Activated naive CD4-positive, alpha-beta T cell treated with anti-CD3 and anti-CD28 coated beads, Interleukin-2, amount 50 U/mL, for 24 hours (primary cell): ENCODE measurements around the gene ARHGEF37.
"Not testable (repeated sequence)": the region's sequence is repeated elsewhere in the genome, so short reads cannot be mapped to it uniquely, and the experiment has no call there.

ENCODE experiments used
- H3K27ac Mint-ChIP-seq: one replicate; pipeline ENCODE4 v1.8.0; 2021; ENCODE audit warnings: mild to moderate bottlenecking, mixed read lengths
- H3K27me3 Mint-ChIP-seq: one replicate; pipeline ENCODE4 v1.8.0; 2021; ENCODE audit warnings: mixed read lengths
- H3K36me3 Mint-ChIP-seq: one replicate; pipeline ENCODE4 v1.8.0; 2021; ENCODE audit warnings: mixed read lengths
- H3K4me1 Mint-ChIP-seq: one replicate; pipeline ENCODE4 v1.8.0; 2021; ENCODE audit warnings: mixed read lengths
- H3K4me3 Mint-ChIP-seq: one replicate; pipeline ENCODE4 v1.8.0; 2021; ENCODE audit warnings: mild to moderate bottlenecking, mixed read lengths
- H3K9me3 Mint-ChIP-seq: one replicate; pipeline ENCODE4 v1.8.0; 2021; ENCODE audit warnings: mixed read lengths

The ARHGEF37 gene

GRCh38 chr5:149552038-149552494, 29.2 kb upstream of the ARHGEF37 start:
- H3K27me3 Mint-ChIP-seq: no peaks in the 10 kb centered on the region
- peaks cover 27% of the 10 kb centered on the region for H3K4me1 Mint-ChIP-seq
- peak overlapping the region; percentile 97 for H3K4me3 Mint-ChIP-seq
- no peaks in the 10 kb centered on the region for H3K9me3 Mint-ChIP-seq
- peaks cover 19% of the 10 kb centered on the region for H3K36me3 Mint-ChIP-seq
- H3K27ac Mint-ChIP-seq: peak overlapping the region; percentile 99

- Mint-ChIP-seq H3K36me3 (peaks cover 16% of the 10 kb centered on the region), H3K27me3 (no peaks in the 10 kb centered on the region), H3K27ac (no peak overlapping the region), H3K9me3 (no peaks in the 10 kb centered on the region), H3K4me3 (no peak overlapping the region), H3K4me1 (peaks cover 22% of the 10 kb centered on the region)
These were observed 28.6 kb upstream of the ARHGEF37 start for GRCh38 chr5:149552553-149553160.

GRCh38 chr5:149559706-149560105, 21.6 kb upstream of the ARHGEF37 start:
- Mint-ChIP-seq H3K4me1 (peaks cover 29% of the 10 kb centered on the region), H3K36me3 (no peaks in the 10 kb centered on the region), H3K4me3 (no peak overlapping the region), H3K27ac (no peak overlapping the region), H3K9me3 (no peaks in the 10 kb centered on the region), H3K27me3 (no peaks in the 10 kb centered on the region)

- H3K27ac Mint-ChIP-seq: peak overlapping the region; percentile 9
These were observed 19.4 kb upstream of the ARHGEF37 start for GRCh38 chr5:149561848-149562247.

GRCh38 chr5:149563466-149563865, 17.8 kb upstream of the ARHGEF37 start:
- Mint-ChIP-seq H3K4me3 (peak overlapping the region; percentile 52), H3K27me3 (no peaks in the 10 kb centered on the region), H3K9me3 (no peaks in the 10 kb centered on the region), H3K27ac (peak overlapping the region; percentile 92), H3K4me1 (peaks cover 29% of the 10 kb centered on the region), H3K36me3 (no peaks in the 10 kb centered on the region)

More at GRCh38 chr5:149561848-149562247, 19.4 kb upstream of the ARHGEF37 start:
- no peaks in the 10 kb centered on the region for H3K9me3 Mint-ChIP-seq
- H3K36me3 Mint-ChIP-seq: no peaks in the 10 kb centered on the region
- H3K27me3 Mint-ChIP-seq: no peaks in the 10 kb centered on the region
- peaks cover 29% of the 10 kb centered on the region for H3K4me1 Mint-ChIP-seq
- H3K4me3 Mint-ChIP-seq: peak overlapping the region; percentile 4

GRCh38 chr5:149564542-149565140, 16.7 kb upstream of the ARHGEF37 start:
- H3K4me3 Mint-ChIP-seq, H3K27me3 Mint-ChIP-seq, H3K36me3 Mint-ChIP-seq, H3K27ac Mint-ChIP-seq, H3K9me3 Mint-ChIP-seq: not testable (repeated sequence)
- peaks cover 29% of the 10 kb centered on the region for H3K4me1 Mint-ChIP-seq

GRCh38 chr5:149567226-149567625, 14.1 kb upstream of the ARHGEF37 start:
- Mint-ChIP-seq H3K9me3 (no peaks in the 10 kb centered on the region), H3K4me1 (peaks cover 12% of the 10 kb centered on the region), H3K36me3 (no peaks in the 10 kb centered on the region), H3K27ac (no peak overlapping the region), H3K4me3 (no peak overlapping the region), H3K27me3 (no peaks in the 10 kb centered on the region)

- no peak overlapping the region for H3K27ac Mint-ChIP-seq
- peaks cover 13% of the 10 kb centered on the region for H3K4me1 Mint-ChIP-seq
- H3K4me3 Mint-ChIP-seq: no peak overlapping the region
- H3K27me3 Mint-ChIP-seq: no peaks in the 10 kb centered on the region
- no peaks in the 10 kb centered on the region for H3K9me3 Mint-ChIP-seq
- no peaks in the 10 kb centered on the region for H3K36me3 Mint-ChIP-seq
These were observed 9.1 kb upstream of the ARHGEF37 start for GRCh38 chr5:149572170-149572569.

- Mint-ChIP-seq H3K9me3 (no peaks in the 10 kb centered on the region), H3K36me3 (no peaks in the 10 kb centered on the region), H3K4me1 (peaks cover 13% of the 10 kb centered on the region), H3K4me3 (no peak overlapping the region), H3K27me3 (no peaks in the 10 kb centered on the region), H3K27ac (no peak overlapping the region)
These were observed 8.6 kb upstream of the ARHGEF37 start for GRCh38 chr5:149572576-149573231.

- no peaks in the 10 kb centered on the region for H3K27me3 Mint-ChIP-seq
- H3K36me3 Mint-ChIP-seq: no peaks in the 10 kb centered on the region
- no peaks in the 10 kb centered on the region for H3K9me3 Mint-ChIP-seq
- no peak overlapping the region for H3K4me3 Mint-ChIP-seq
- H3K27ac Mint-ChIP-seq: no peak overlapping the region
- H3K4me1 Mint-ChIP-seq: peaks cover 13% of the 10 kb centered on the region
These were observed 6.2 kb upstream of the ARHGEF37 start for GRCh38 chr5:149575131-149575530.

- Mint-ChIP-seq H3K4me3 (no peak overlapping the region), H3K4me1 (peaks cover 21% of the 10 kb centered on the region), H3K27me3 (no peaks in the 10 kb centered on the region), H3K36me3 (no peaks in the 10 kb centered on the region), H3K9me3 (no peaks in the 10 kb centered on the region), H3K27ac (peak overlapping the region; percentile 81)
These were observed 5.3 kb upstream of the ARHGEF37 start for GRCh38 chr5:149576021-149576420.

GRCh38 chr5:149578896-149579295, 2.4 kb upstream of the ARHGEF37 start:
- no peaks in the 10 kb centered on the region for H3K36me3 Mint-ChIP-seq
- H3K4me1 Mint-ChIP-seq: peaks cover 21% of the 10 kb centered on the region
- H3K4me3 Mint-ChIP-seq: no peak overlapping the region
- H3K27me3 Mint-ChIP-seq: no peaks in the 10 kb centered on the region
- H3K9me3 Mint-ChIP-seq: no peaks in the 10 kb centered on the region
- no peak overlapping the region for H3K27ac Mint-ChIP-seq

- Mint-ChIP-seq H3K27ac (peak overlapping the region; percentile 35), H3K4me1 (peaks cover 20% of the 10 kb centered on the region)
These were observed 498 bp upstream of the ARHGEF37 start for GRCh38 chr5:149580808-149581191.

GRCh38 chr5:149581931-149582768, 852 bp downstream of the ARHGEF37 start:
- Mint-ChIP-seq H3K27ac (no peak overlapping the region), H3K4me3 (peak overlapping the region; percentile 73), H3K9me3 (no peaks in the 10 kb centered on the region), H3K27me3 (no peaks in the 10 kb centered on the region), H3K4me1 (peaks cover 13% of the 10 kb centered on the region), H3K36me3 (no peaks in the 10 kb centered on the region)

More at GRCh38 chr5:149580808-149581191, 498 bp upstream of the ARHGEF37 start:
- Mint-ChIP-seq H3K9me3 (no peaks in the 10 kb centered on the region), H3K27me3 (no peaks in the 10 kb centered on the region), H3K36me3 (no peaks in the 10 kb centered on the region), H3K4me3 (peak overlapping the region; percentile 82)

GRCh38 chr5:149583394-149583793, 2.1 kb downstream of the ARHGEF37 start:
- Mint-ChIP-seq H3K36me3 (no peaks in the 10 kb centered on the region), H3K4me1 (peaks cover 14% of the 10 kb centered on the region), H3K27me3 (no peaks in the 10 kb centered on the region), H3K4me3 (no peak overlapping the region), H3K27ac (no peak overlapping the region), H3K9me3 (no peaks in the 10 kb centered on the region)
